Measurements from ENCODE around the gene CACYBP. TPM values are rescaled to one million over a fixed set of nuclear protein-coding genes. Genes with fewer than 3 reads are reported as not detected.

The CACYBP gene
- total RNA-seq, 1 experiment from 2014 or later = 194 TPM

- H3K79me2 ChIP-seq (ENCODE audit: insufficient read depth, low read length) = no peaks in the 10 kb centered on the region
- POLR2A ChIA-PET = interaction anchor here (1.3 kb wide), 1 partner anchor 23 kb away, joined by 4 read pairs; the partner anchor contains the start of gene CACYBP
- peaks cover 0 to 10% of the 10 kb centered on the region in 2 experiments; a peak in 2 of 4 replicates for H3K4me1 ChIP-seq (ENCODE audit: control insufficient read depth in 1 of 2, insufficient read depth in 2 of 2, low read length in 2 of 2)
- H3K27ac ChIP-seq (ENCODE audit: low read depth, low read length) = no peak overlapping the region
- H2AFZ ChIP-seq (ENCODE audit: low read depth, low read length, poor library complexity, severe bottlenecking) = no peak overlapping the region
- peak overlapping the region; percentile 25; the same call in 1 of the 2 replicates for H3K4me2 ChIP-seq (ENCODE audit: low read length)
- no peaks in the 10 kb centered on the region for H3K9me2 ChIP-seq (ENCODE audit: insufficient read depth)
- no peaks in the 10 kb centered on the region for H3K36me3 ChIP-seq (ENCODE audit: control insufficient read depth in 1 of 2, insufficient read depth in 2 of 2, low read length in 2 of 2)
- RAD21 ChIA-PET (ENCODE audit: low non-redundant PET in 1 of 2, low total read pairs in 2 of 2, uncharacterized antibody in 2 of 2, unreplicated experiment in 2 of 2) = no interaction called here
- H3K9ac ChIP-seq (ENCODE audit: low read length) = no peak overlapping the region
- BruUV-seq (replicated peaks) = no TSS peak
- H3K27me3 ChIP-seq (ENCODE audit: insufficient read depth, low read length) = no peaks in the 10 kb centered on the region
- DNase-seq (ENCODE audit: low read depth, low spot score) (no peak), ATAC-seq (0 out of 2 replicates have a peak, but pooled peaks have one; percentile 34)
- no peaks in the 10 kb centered on the region for H3K9me3 ChIP-seq (ENCODE audit: control insufficient read depth in 1 of 2, insufficient read depth in 1 of 2, low read depth in 1 of 2, low read length in 2 of 2)
- H3K4me3 ChIP-seq (replicated peaks in 1 of 2; ENCODE audit: low read depth in 1 of 2, low read length in 2 of 2) = no peak overlapping the region
- CTCF ChIA-PET = interaction anchor here (3.0 kb wide), 1 partner anchor 10 kb away, joined by 12 read pairs; no protein-coding TSS in a partner anchor
- no peaks in the 10 kb centered on the region for H4K20me1 ChIP-seq (ENCODE audit: insufficient read depth)
- intact Hi-C loops (cut with micrococcal nuclease) = no loop called here
- TF ChIP-seq EZH2 (IDR thresholded peaks at IDR 0.05) (no peak), POLR2A (IDR thresholded peaks at IDR 0.05; ENCODE audit: borderline replicate concordance, extremely low read depth, insufficient read depth, insufficient read length) (no peak), ELF1 (IDR thresholded peaks at IDR 0.05; ENCODE audit: borderline replicate concordance, low read depth) (no peak), CEBPB (IDR thresholded peaks at IDR 0.05; ENCODE audit: low read depth) (no peak), CBX3 (IDR thresholded peaks at IDR 0.05; ENCODE audit: low read depth) (no peak), SRF (IDR thresholded peaks at IDR 0.05; ENCODE audit: low read depth) (no peak), TCF7L2 (IDR thresholded peaks at IDR 0.05; ENCODE audit: borderline replicate concordance, extremely low read depth, insufficient read depth, insufficient read length) (no peak), SP1 (IDR thresholded peaks at IDR 0.05; ENCODE audit: low read depth) (0 out of 2 replicates have a peak, but pooled peaks have one; percentile 14), RAD21 (IDR thresholded peaks at IDR 0.05; ENCODE audit: low read depth) (no peak), EGR1 (IDR thresholded peaks at IDR 0.05; ENCODE audit: low read depth) (no peak), JUND (IDR thresholded peaks at IDR 0.05) (peak; percentile 45; the same call in 1 of the 2 replicates), ZFX (IDR thresholded peaks at IDR 0.05) (no peak), REST (IDR thresholded peaks at IDR 0.05; ENCODE audit: low read depth) (no peak), SIN3A (IDR thresholded peaks at IDR 0.05; ENCODE audit: low read depth) (no peak), FOSL1 (IDR thresholded peaks at IDR 0.05; ENCODE audit: low read depth) (peak; percentile 58), EZH2phosphoT487 (IDR thresholded peaks at IDR 0.05; ENCODE audit: borderline replicate concordance) (no peak), ZNF274 (IDR thresholded peaks at IDR 0.05; ENCODE audit: low read depth, low read length) (no peak)
- TF ChIP-seq, protein P1, sequence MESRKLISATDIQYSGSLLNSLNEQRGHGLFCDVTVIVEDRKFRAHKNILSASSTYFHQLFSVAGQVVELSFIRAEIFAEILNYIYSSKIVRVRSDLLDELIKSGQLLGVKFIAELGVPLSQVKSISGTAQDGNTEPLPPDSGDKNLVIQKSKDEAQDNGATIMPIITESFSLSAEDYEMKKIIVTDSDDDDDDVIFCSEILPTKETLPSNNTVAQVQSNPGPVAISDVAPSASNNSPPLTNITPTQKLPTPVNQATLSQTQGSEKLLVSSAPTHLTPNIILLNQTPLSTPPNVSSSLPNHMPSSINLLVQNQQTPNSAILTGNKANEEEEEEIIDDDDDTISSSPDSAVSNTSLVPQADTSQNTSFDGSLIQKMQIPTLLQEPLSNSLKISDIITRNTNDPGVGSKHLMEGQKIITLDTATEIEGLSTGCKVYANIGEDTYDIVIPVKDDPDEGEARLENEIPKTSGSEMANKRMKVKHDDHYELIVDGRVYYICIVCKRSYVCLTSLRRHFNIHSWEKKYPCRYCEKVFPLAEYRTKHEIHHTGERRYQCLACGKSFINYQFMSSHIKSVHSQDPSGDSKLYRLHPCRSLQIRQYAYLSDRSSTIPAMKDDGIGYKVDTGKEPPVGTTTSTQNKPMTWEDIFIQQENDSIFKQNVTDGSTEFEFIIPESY (IDR thresholded peaks at IDR 0.05; ENCODE audit: extremely low read depth, insufficient replicate concordance, low read length) = no peak
- TF ChIP-seq, protein P2, sequence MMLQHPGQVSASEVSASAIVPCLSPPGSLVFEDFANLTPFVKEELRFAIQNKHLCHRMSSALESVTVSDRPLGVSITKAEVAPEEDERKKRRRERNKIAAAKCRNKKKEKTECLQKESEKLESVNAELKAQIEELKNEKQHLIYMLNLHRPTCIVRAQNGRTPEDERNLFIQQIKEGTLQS (IDR thresholded peaks at IDR 0.05) = no peak
- TF ChIP-seq, protein P3, sequence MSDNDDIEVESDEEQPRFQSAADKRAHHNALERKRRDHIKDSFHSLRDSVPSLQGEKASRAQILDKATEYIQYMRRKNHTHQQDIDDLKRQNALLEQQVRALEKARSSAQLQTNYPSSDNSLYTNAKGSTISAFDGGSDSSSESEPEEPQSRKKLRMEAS (IDR thresholded peaks at IDR 0.05) = no peak
- TF ChIP-seq, protein P4, sequence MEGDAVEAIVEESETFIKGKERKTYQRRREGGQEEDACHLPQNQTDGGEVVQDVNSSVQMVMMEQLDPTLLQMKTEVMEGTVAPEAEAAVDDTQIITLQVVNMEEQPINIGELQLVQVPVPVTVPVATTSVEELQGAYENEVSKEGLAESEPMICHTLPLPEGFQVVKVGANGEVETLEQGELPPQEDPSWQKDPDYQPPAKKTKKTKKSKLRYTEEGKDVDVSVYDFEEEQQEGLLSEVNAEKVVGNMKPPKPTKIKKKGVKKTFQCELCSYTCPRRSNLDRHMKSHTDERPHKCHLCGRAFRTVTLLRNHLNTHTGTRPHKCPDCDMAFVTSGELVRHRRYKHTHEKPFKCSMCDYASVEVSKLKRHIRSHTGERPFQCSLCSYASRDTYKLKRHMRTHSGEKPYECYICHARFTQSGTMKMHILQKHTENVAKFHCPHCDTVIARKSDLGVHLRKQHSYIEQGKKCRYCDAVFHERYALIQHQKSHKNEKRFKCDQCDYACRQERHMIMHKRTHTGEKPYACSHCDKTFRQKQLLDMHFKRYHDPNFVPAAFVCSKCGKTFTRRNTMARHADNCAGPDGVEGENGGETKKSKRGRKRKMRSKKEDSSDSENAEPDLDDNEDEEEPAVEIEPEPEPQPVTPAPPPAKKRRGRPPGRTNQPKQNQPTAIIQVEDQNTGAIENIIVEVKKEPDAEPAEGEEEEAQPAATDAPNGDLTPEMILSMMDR (IDR thresholded peaks at IDR 0.05 in 2 of 3, conservative IDR thresholded peaks at IDR 0.05 in 1 of 3; ENCODE audit: borderline replicate concordance in 1 of 3, insufficient read depth in 1 of 3, low read depth in 2 of 3, low read length in 2 of 3) = no peak
Observed at GRCh38 chr1:174976436-174977108, 23.2 kb upstream of the CACYBP start.
